Neural cell (in vitro differentiated cells): ENCODE results near the gene ALPG. TPM values are rescaled to one million over a fixed set of nuclear protein-coding genes. Genes with fewer than 3 reads are reported as not detected.

ENCODE experiments used
- H2AFZ ChIP-seq: fragments of 200-600, 300-800 bp; sonication (generic), shearing (Covaris generic); 2 replicates; pipeline ENCODE4 v1.6.0; 2014; ENCODE audit warnings: low read depth, mild to moderate bottlenecking, antibody characterized with exemption, low read length, moderate library complexity
- H3F3A ChIP-seq: fragments of 200-600 bp; shearing (Covaris generic); 2 replicates; pipeline ENCODE4 v1.6.1; 2016; ENCODE audit warnings: mild to moderate bottlenecking, moderate library complexity, mixed read lengths, antibody characterized with exemption, low read length; ENCODE audit not compliant: insufficient read depth, poor library complexity, severe bottlenecking
- H3K27ac ChIP-seq: fragments of 200-600, 300-800 bp; sonication (generic), shearing (Covaris generic); 2 replicates; pipeline ENCODE4 v1.5.1; 2014; ENCODE audit warnings: mild to moderate bottlenecking, low read length, moderate library complexity
- H3K27me3 ChIP-seq: fragments of 300-800, 200-600 bp; sonication (generic), shearing (Covaris generic); 2 replicates; pipeline ENCODE4 v1.6.0; 2014; ENCODE audit warnings: mild to moderate bottlenecking, low read depth, low read length, moderate library complexity; ENCODE audit not compliant: insufficient read depth
- H3K36me3 ChIP-seq: fragments of 300-800, 200-600 bp; sonication (generic), shearing (Covaris generic); 2 replicates; pipeline ENCODE4 v1.5.1; 2014; ENCODE audit warnings: mild to moderate bottlenecking, antibody characterized with exemption, low read length, moderate library complexity; ENCODE audit not compliant: insufficient read depth
- H3K4me2 ChIP-seq: fragments of 300-800, 200-600 bp; sonication (generic), shearing (Covaris generic); 2 replicates; pipeline ENCODE4 v1.6.0; 2014; ENCODE audit warnings: mild to moderate bottlenecking, low read length
- H3K4me3 ChIP-seq: fragments of 300-800, 200-600 bp; sonication (generic), shearing (Covaris generic); 2 replicates; pipeline ENCODE4 v1.5.1; 2014; ENCODE audit warnings: mild to moderate bottlenecking, low read length, moderate library complexity
- H3K79me2 ChIP-seq: fragments of 200-600 bp; shearing (Covaris generic); replicated peaks from 2 replicates; pipeline ENCODE4 v1.6.0; 2014; ENCODE audit warnings: mild to moderate bottlenecking, low read length, moderate library complexity; ENCODE audit not compliant: insufficient read depth
- H3K9ac ChIP-seq: fragments of 300-800, 200-600 bp; sonication (generic), shearing (Covaris generic); 2 replicates; pipeline ENCODE4 v1.6.1; 2016; ENCODE audit warnings: mild to moderate bottlenecking, low read length, mixed read lengths
- H3K9me2 ChIP-seq: fragments of 200-600 bp; shearing (Covaris generic); 2 replicates; pipeline ENCODE4 v1.6.1; 2016; ENCODE audit warnings: mild to moderate bottlenecking, low read length, mixed read lengths; ENCODE audit not compliant: insufficient read depth
- H3K9me3 ChIP-seq: fragments of 200-600, 300-800 bp; sonication (generic), shearing (Covaris generic); 2 replicates; pipeline ENCODE4 v1.6.1; 2016; ENCODE audit warnings: mild to moderate bottlenecking, mixed run types, low read length, moderate library complexity, mixed read lengths
- H4K20me1 ChIP-seq: fragments of 200-600 bp; shearing (Covaris generic); 2 replicates; pipeline ENCODE4 v1.6.1; 2016; ENCODE audit warnings: mild to moderate bottlenecking, mixed run types; ENCODE audit not compliant: insufficient read depth
- EP300 ChIP-seq: fragments of 450-650 bp; conservative IDR thresholded peaks from 2 replicates; pipeline ENCODE4 v1.6.1; 2014; ENCODE audit warnings: antibody characterized with exemption, mild to moderate bottlenecking, moderate library complexity; ENCODE audit not compliant: poor library complexity, severe bottlenecking
- EZH2 ChIP-seq: fragments of 200-600, 300-800 bp; shearing (Covaris generic), sonication (generic); IDR thresholded peaks from 2 replicates; pipeline ENCODE4 v1.6.1; 2014; ENCODE audit warnings: antibody characterized with exemption, low read length, borderline replicate concordance, mild to moderate bottlenecking; ENCODE audit not compliant: insufficient read depth, poor library complexity, severe bottlenecking
- MXI1 ChIP-seq: fragments of 450-650 bp; conservative IDR thresholded peaks from 2 replicates; pipeline ENCODE4 v1.6.1; 2014; ENCODE audit warnings: antibody characterized with exemption, mild to moderate bottlenecking; ENCODE audit not compliant: poor library complexity, severe bottlenecking
- POLR2AphosphoS5 ChIP-seq: IDR thresholded peaks from 2 replicates; pipeline ENCODE4 v1.6.1; 2012
- RAD21 ChIP-seq: fragments of 450-650 bp; conservative IDR thresholded peaks from 2 replicates; pipeline ENCODE4 v1.6.1; 2014; ENCODE audit warnings: antibody characterized with exemption, mild to moderate bottlenecking, moderate library complexity
- SMC3 ChIP-seq: fragments of 450-650 bp; conservative IDR thresholded peaks from 2 replicates; pipeline ENCODE4 v1.6.1; 2014; ENCODE audit warnings: antibody characterized with exemption, mild to moderate bottlenecking, moderate library complexity; ENCODE audit not compliant: poor library complexity
- TAF1 ChIP-seq: IDR thresholded peaks from 2 replicates; pipeline ENCODE4 v1.6.1; 2012; ENCODE audit warnings: low read depth
- polyA minus RNA-seq: library from RNA; depleted of rRNA, polyadenylated mRNA; stranded (reverse); fragments of >200 nt; gene quantifications from 2 replicates; pipeline ENCODE4 v1.2.3, GENCODE V29; 2014
- polyA plus RNA-seq: library from polyadenylated mRNA; depleted of rRNA; stranded (reverse); fragments of >200 nt; gene quantifications from 2 replicates; pipeline ENCODE4 v1.2.3, GENCODE V29; 2014
- TF ChIP-seq, protein P1 (sequence below): IDR thresholded peaks from 2 replicates; pipeline ENCODE4 v1.6.1; 2012; ENCODE audit warnings: borderline replicate concordance
- TF ChIP-seq, protein P2 (sequence below): fragments of 450-650 bp; IDR thresholded peaks from 2 replicates; pipeline ENCODE4 v1.5.1; 2014; ENCODE audit warnings: antibody characterized with exemption, mild to moderate bottlenecking, moderate library complexity; ENCODE audit not compliant: poor library complexity, severe bottlenecking

Gene ALPG
- polyA plus RNA-seq: not detected in 2 replicates
- polyA minus RNA-seq: not detected in 2 replicates

DNA sequence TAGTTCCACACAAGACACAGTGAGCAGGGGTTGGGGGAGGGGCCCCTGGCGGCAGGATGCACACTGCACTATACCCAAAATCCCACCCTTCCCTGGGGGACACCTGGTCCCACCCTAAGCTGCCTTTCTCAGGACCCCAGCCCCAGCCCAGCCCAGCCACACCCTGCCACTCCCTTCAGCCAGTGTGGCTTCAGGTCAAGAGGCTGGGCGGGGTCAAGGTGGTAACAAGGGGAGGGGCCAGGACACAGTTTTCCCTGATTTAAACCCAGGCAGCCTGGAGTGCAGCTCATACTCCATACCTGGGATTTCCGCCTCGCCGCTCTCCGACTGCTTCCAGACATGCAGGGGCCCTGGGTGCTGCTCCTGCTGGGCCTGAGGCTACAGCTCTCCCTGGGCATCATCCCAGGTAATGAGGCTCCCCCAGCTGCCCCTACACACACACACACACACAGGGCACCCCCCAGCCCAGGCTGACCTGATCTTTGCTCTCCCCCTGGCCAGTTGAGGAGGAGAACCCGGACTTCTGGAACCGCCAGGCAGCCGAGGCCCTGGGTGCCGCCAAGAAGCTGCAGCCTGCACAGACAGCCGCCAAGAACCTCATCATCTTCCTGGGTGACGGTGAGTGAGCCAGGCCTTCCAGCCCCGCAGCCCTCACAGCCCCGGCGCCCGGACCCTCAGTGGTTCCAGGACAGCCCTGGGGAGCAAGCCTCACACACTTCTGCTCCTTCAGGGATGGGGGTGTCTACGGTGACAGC lies at the start of gene ALPG:
Gene ALPG (plus strand): TSS at position 289 of the 755 bp plus-strand sequence. CDS start 51 bp downstream, at position 340.
- Histone ChIP-seq H3K4me2 (no peak within 1 kb of the TSS), H3K36me3 (no peaks in the 10 kb centered on the region), H3K9me2 (no peaks in the 10 kb centered on the region), H2AFZ (no peak within 1 kb of the TSS), H3K9me3 (no peaks in the 10 kb centered on the region), H3K27me3 (no peaks in the 10 kb centered on the region), H3K79me2 (no peaks in the 10 kb centered on the region), H3K27ac (no peak within 1 kb of the TSS), H3F3A (no peaks in the 10 kb centered on the region), H3K4me3 (no peak within 1 kb of the TSS), H4K20me1 (no peaks in the 10 kb centered on the region), H3K9ac (no peak within 1 kb of the TSS)
- TF ChIP-seq MXI1: no peak
- no peak for TF ChIP-seq SMC3
- no peak for TF ChIP-seq EP300
- TF ChIP-seq TAF1: no peak
- TF ChIP-seq EZH2: no peak
- no peak for TF ChIP-seq RAD21
- no peak for TF ChIP-seq POLR2AphosphoS5
- TF ChIP-seq, protein P1, sequence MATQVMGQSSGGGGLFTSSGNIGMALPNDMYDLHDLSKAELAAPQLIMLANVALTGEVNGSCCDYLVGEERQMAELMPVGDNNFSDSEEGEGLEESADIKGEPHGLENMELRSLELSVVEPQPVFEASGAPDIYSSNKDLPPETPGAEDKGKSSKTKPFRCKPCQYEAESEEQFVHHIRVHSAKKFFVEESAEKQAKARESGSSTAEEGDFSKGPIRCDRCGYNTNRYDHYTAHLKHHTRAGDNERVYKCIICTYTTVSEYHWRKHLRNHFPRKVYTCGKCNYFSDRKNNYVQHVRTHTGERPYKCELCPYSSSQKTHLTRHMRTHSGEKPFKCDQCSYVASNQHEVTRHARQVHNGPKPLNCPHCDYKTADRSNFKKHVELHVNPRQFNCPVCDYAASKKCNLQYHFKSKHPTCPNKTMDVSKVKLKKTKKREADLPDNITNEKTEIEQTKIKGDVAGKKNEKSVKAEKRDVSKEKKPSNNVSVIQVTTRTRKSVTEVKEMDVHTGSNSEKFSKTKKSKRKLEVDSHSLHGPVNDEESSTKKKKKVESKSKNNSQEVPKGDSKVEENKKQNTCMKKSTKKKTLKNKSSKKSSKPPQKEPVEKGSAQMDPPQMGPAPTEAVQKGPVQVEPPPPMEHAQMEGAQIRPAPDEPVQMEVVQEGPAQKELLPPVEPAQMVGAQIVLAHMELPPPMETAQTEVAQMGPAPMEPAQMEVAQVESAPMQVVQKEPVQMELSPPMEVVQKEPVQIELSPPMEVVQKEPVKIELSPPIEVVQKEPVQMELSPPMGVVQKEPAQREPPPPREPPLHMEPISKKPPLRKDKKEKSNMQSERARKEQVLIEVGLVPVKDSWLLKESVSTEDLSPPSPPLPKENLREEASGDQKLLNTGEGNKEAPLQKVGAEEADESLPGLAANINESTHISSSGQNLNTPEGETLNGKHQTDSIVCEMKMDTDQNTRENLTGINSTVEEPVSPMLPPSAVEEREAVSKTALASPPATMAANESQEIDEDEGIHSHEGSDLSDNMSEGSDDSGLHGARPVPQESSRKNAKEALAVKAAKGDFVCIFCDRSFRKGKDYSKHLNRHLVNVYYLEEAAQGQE: no peak
- TF ChIP-seq, protein P2, sequence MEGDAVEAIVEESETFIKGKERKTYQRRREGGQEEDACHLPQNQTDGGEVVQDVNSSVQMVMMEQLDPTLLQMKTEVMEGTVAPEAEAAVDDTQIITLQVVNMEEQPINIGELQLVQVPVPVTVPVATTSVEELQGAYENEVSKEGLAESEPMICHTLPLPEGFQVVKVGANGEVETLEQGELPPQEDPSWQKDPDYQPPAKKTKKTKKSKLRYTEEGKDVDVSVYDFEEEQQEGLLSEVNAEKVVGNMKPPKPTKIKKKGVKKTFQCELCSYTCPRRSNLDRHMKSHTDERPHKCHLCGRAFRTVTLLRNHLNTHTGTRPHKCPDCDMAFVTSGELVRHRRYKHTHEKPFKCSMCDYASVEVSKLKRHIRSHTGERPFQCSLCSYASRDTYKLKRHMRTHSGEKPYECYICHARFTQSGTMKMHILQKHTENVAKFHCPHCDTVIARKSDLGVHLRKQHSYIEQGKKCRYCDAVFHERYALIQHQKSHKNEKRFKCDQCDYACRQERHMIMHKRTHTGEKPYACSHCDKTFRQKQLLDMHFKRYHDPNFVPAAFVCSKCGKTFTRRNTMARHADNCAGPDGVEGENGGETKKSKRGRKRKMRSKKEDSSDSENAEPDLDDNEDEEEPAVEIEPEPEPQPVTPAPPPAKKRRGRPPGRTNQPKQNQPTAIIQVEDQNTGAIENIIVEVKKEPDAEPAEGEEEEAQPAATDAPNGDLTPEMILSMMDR: no peak

DNA sequence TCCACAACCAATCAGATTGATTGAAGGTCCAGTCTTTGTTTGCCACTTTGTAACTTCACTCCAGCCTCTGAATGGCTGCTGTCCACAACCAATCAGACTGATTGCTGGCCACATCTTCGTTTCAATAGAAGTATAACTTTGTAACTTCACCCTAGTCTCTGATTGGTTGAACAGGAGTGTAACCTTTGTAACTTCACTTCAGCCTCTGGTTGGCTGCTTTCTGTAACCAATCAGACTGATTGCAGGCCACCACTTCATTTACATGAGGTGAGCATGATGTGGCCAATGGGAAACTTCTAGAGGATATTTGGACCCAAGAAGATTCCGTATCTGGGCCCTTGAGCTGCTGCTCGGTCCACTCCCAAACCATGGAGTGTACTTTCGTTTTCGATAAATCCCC lies 45.0 kb upstream of the ALPG start:
- Histone ChIP-seq H3K9ac (no peak overlapping the region), H3K79me2 (no peaks in the 10 kb centered on the region), H3K4me3 (no peak overlapping the region), H3K9me3 (no peaks in the 10 kb centered on the region), H4K20me1 (no peaks in the 10 kb centered on the region), H3K9me2 (no peaks in the 10 kb centered on the region), H3K4me2 (no peak overlapping the region), H3F3A (no peaks in the 10 kb centered on the region), H3K36me3 (no peaks in the 10 kb centered on the region), H3K27ac (no peak overlapping the region), H2AFZ (no peak overlapping the region), H3K27me3 (no peaks in the 10 kb centered on the region)
- no peak for TF ChIP-seq RAD21
- no peak for TF ChIP-seq MXI1
- no peak for TF ChIP-seq POLR2AphosphoS5
- TF ChIP-seq EP300: no peak
- TF ChIP-seq TAF1: no peak
- TF ChIP-seq, protein P2: no peak
- TF ChIP-seq EZH2: no peak
- TF ChIP-seq, protein P1: no peak
- no peak for TF ChIP-seq SMC3
